ENCODE data around the gene ASXL2.

GRCh38 chr2:25697559-25698341, 180.5 kb downstream of the ASXL2 start:
- TF ChIP-seq, protein P1, sequence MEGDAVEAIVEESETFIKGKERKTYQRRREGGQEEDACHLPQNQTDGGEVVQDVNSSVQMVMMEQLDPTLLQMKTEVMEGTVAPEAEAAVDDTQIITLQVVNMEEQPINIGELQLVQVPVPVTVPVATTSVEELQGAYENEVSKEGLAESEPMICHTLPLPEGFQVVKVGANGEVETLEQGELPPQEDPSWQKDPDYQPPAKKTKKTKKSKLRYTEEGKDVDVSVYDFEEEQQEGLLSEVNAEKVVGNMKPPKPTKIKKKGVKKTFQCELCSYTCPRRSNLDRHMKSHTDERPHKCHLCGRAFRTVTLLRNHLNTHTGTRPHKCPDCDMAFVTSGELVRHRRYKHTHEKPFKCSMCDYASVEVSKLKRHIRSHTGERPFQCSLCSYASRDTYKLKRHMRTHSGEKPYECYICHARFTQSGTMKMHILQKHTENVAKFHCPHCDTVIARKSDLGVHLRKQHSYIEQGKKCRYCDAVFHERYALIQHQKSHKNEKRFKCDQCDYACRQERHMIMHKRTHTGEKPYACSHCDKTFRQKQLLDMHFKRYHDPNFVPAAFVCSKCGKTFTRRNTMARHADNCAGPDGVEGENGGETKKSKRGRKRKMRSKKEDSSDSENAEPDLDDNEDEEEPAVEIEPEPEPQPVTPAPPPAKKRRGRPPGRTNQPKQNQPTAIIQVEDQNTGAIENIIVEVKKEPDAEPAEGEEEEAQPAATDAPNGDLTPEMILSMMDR (IDR thresholded peaks at IDR 0.05), result no peak
- TF ChIP-seq POLR2A (IDR thresholded peaks at IDR 0.05), result no peak
